Keratinocyte (primary cell): ENCODE measurements around the gene CFI. TPM values are rescaled to one million over a fixed set of nuclear protein-coding genes. Genes with fewer than 3 reads are reported as not detected.

ENCODE experiments used
- DNase-seq: peaks from one replicate; pipeline ENCODE4 v3.0.0-alpha.2; 2011; ENCODE audit warnings: low read depth, missing footprints, low spot score
- FAIRE-seq: peaks from 2 replicates; lab custom pipeline; 2011; peaks lifted over from hg19 to GRCh38; lab: Jason Lieb, UNC
- H2AFZ ChIP-seq: 2 replicates; pipeline ENCODE4 v1.6.0; 2012; ENCODE audit warnings: low read length, control low read depth, inconsistent platforms; ENCODE audit not compliant: control insufficient read depth
- H3K27ac ChIP-seq: 2 replicates; pipeline ENCODE4 v1.5.1; 2011; ENCODE audit warnings: low read length; ENCODE audit not compliant: control insufficient read depth, insufficient read depth
- H3K27me3 ChIP-seq: 3 replicates; pipeline ENCODE4 v1.6.0; 2011; ENCODE audit warnings: low read length; ENCODE audit not compliant: control insufficient read depth, insufficient read depth; ENCODE audit errors: extremely low read depth
- H3K36me3 ChIP-seq, 2 experiments: 2 replicates in 1 of 2; 3 replicates in 1 of 2; pipeline ENCODE4 v1.5.1; 2011; ENCODE audit warnings: low read length in 2 of 2, mild to moderate bottlenecking in 1 of 2; ENCODE audit not compliant: control insufficient read depth in 2 of 2, insufficient read depth in 2 of 2; ENCODE audit errors: extremely low read depth in 1 of 2
- H3K4me1 ChIP-seq: 3 replicates; pipeline ENCODE4 v1.5.1; 2011; ENCODE audit warnings: low read length; ENCODE audit not compliant: control insufficient read depth, insufficient read depth; ENCODE audit errors: extremely low read depth
- H3K4me2 ChIP-seq: 3 replicates; pipeline ENCODE4 v1.6.0; 2011; ENCODE audit warnings: low read depth, low read length; ENCODE audit not compliant: control insufficient read depth, insufficient read depth; ENCODE audit errors: extremely low read depth
- H3K4me3 ChIP-seq, 3 experiments: fragments of 200-600 bp in 1 of 3; sonication (generic) in 1 of 3; 2 replicates in 2 of 3; 3 replicates in 1 of 3; pipeline ENCODE4 v1.5.1; 2011 to 2016; ENCODE audit warnings: low read length in 3 of 3, mild to moderate bottlenecking in 3 of 3, control low read depth in 2 of 3, inconsistent platforms in 1 of 3, low read depth in 1 of 3, mixed read lengths in 1 of 3, mixed run types in 1 of 3, moderate library complexity in 1 of 3; ENCODE audit not compliant: control insufficient read depth in 2 of 3, insufficient read depth in 2 of 3; ENCODE audit errors: extremely low read depth in 1 of 3
- H3K79me2 ChIP-seq: 2 replicates; pipeline ENCODE4 v1.6.0; 2012; ENCODE audit warnings: low read length; ENCODE audit not compliant: control insufficient read depth, insufficient read depth
- H3K9ac ChIP-seq: 3 replicates; pipeline ENCODE4 v1.6.0; 2011; ENCODE audit warnings: low read length; ENCODE audit not compliant: control insufficient read depth, insufficient read depth; ENCODE audit errors: extremely low read depth
- H3K9me1 ChIP-seq: 3 replicates; pipeline ENCODE4 v1.6.0; 2011; ENCODE audit warnings: low read length; ENCODE audit not compliant: control insufficient read depth, insufficient read depth; ENCODE audit errors: extremely low read depth
- H3K9me3 ChIP-seq: 2 replicates; pipeline ENCODE4 v1.5.1; 2012; ENCODE audit warnings: low read depth, low read length; ENCODE audit not compliant: control insufficient read depth
- H4K20me1 ChIP-seq: 3 replicates; pipeline ENCODE4 v1.6.0; 2011; ENCODE audit warnings: low read length; ENCODE audit not compliant: control insufficient read depth, insufficient read depth; ENCODE audit errors: extremely low read depth
- CTCF ChIP-seq, 3 experiments: IDR thresholded peaks in 1 of 3; conservative IDR thresholded peaks in 1 of 3; optimal IDR thresholded peaks in 1 of 3; 2 replicates in 2 of 3; 3 replicates in 1 of 3; pipeline versions ENCODE3 to v1.5.1; 2011; ENCODE audit warnings: low read length in 3 of 3, mild to moderate bottlenecking in 3 of 3, moderate library complexity in 2 of 3, control low read depth in 1 of 3, inconsistent platforms in 1 of 3; ENCODE audit not compliant: insufficient read depth in 2 of 3; ENCODE audit errors: extremely low read depth in 1 of 3
- EZH2 ChIP-seq: IDR thresholded peaks from one replicate; pipeline ENCODE4 v1.6.1; 2012; ENCODE audit warnings: inconsistent platforms, mild to moderate bottlenecking, low read length, moderate library complexity
- dilution Hi-C: fragments of 300-500 bp; cut with MboI; formaldehyde crosslinking; loops from one replicate; pipeline ENCODE4 v1.7.0; 2020; ENCODE audit warnings: low sequenced_read_pairs; ENCODE audit not compliant: extremely low pct_ligation_motif_present
- polyA plus RNA-seq, 5 experiments: library from polyadenylated mRNA; depleted of rRNA in 3 of 5; stranded (reverse) in 3 of 5; stranded (forward) in 1 of 5; unstranded in 1 of 5; fragments of >200 nt; gene quantifications; 1 replicate in 1 of 5; 2 replicates in 3 of 5; 3 replicates in 1 of 5; pipeline versions ENCODE4 v1.2.1 to v1.2.3, GENCODE V29; 2011 to 2012; ENCODE audit warnings: missing spikeins in 2 of 5, low read depth in 1 of 5, low replicate concordance in 1 of 5

Gene CFI
- polyA plus RNA-seq, 1 donor (not counting 4 experiments of a cell fraction or from before 2014, with no cell fraction given), result not detected

GRCh38 chr4:109708435-109708834 lies 93.4 kb downstream of the CFI start:
- H2AFZ ChIP-seq, result no peak overlapping the region
- no peaks in the 10 kb centered on the region for H3K9me1 ChIP-seq
- no peaks in the 10 kb centered on the region for H3K27me3 ChIP-seq
- no peak for TF ChIP-seq EZH2
- no peak for TF ChIP-seq CTCF (optimal IDR thresholded peaks at IDR 0.05 in 1 of 3, IDR thresholded peaks at IDR 0.05 in 1 of 3, conservative IDR thresholded peaks at IDR 0.05 in 1 of 3; ENCODE audit: extremely low read depth in 1 of 3, insufficient read depth in 2 of 3, low read length in 3 of 3)
- H3K4me2 ChIP-seq, result no peak overlapping the region
- no peaks in the 10 kb centered on the region for H4K20me1 ChIP-seq
- H3K27ac ChIP-seq, result no peak overlapping the region
- H3K4me1 ChIP-seq, result peaks cover 4% of the 10 kb centered on the region
- no peaks in the 10 kb centered on the region for H3K9me3 ChIP-seq
- FAIRE-seq, result no peak
- DNase-seq, result no peak
- no peak overlapping the region for H3K9ac ChIP-seq
- peaks cover 0 to 3% of the 10 kb centered on the region in 2 experiments for H3K36me3 ChIP-seq
- H3K4me3 ChIP-seq, result no peak overlapping the region
- dilution Hi-C loops, result no loop called here
- H3K79me2 ChIP-seq, result no peaks in the 10 kb centered on the region

GRCh38 chr4:109703664-109704361 lies 98.0 kb downstream of the CFI start:
- Histone ChIP-seq H3K27ac (no peak overlapping the region), H3K4me2 (peak overlapping the region; percentile 87), H3K9ac (peak overlapping the region; percentile 80), H3K4me1 (peaks cover 10% of the 10 kb centered on the region), H3K4me3 (peak overlapping the region; percentile 69 to 88 (median 78)), H2AFZ (peak overlapping the region; percentile 92), H3K36me3 (no peaks in the 10 kb centered on the region), H3K9me1 (no peaks in the 10 kb centered on the region), H3K9me3 (no peaks in the 10 kb centered on the region), H3K27me3 (no peaks in the 10 kb centered on the region), H4K20me1 (no peaks in the 10 kb centered on the region), H3K79me2 (peaks cover 2% of the 10 kb centered on the region)
- dilution Hi-C loops, result no loop called here
- TF ChIP-seq CTCF (optimal IDR thresholded peaks at IDR 0.05 in 1 of 3, IDR thresholded peaks at IDR 0.05 in 1 of 3, conservative IDR thresholded peaks at IDR 0.05 in 1 of 3; ENCODE audit: extremely low read depth in 1 of 3, insufficient read depth in 2 of 3, low read length in 3 of 3) (no peak), EZH2 (no peak)
- no peak for FAIRE-seq
- no peak for DNase-seq
